CD14-positive monocyte (primary cell): ENCODE measurements around the gene CRADD. TPM values are rescaled to one million over a fixed set of nuclear protein-coding genes. Genes with fewer than 3 reads are reported as not detected.
A peak's percentile ranks its signal among the peaks of the same experiment; 100 is the strongest.

Experiments
- DNase-seq, 3 donors: peaks; one replicate each; pipeline ENCODE4 v3.0.0-alpha.2; 2011 to 2022
- H2AFZ ChIP-seq: 2 replicates; pipeline ENCODE4 v1.6.0; 2012; ENCODE audit warnings: mild to moderate bottlenecking, low read depth, low read length, inconsistent platforms; ENCODE audit not compliant: insufficient read depth, poor library complexity, severe bottlenecking
- H3K27ac ChIP-seq, 2 donors: 1 replicate in 1 of 2; 2 replicates in 1 of 2; pipeline ENCODE4 v1.5.1; 2012 to 2013; ENCODE audit warnings: low read length in 2 of 2, control low read depth in 1 of 2, inconsistent platforms in 1 of 2, low read depth in 1 of 2, mild to moderate bottlenecking in 1 of 2
- H3K27me3 ChIP-seq, 2 donors: one replicate each; pipeline versions ENCODE4 v1.6.0 to v1.6.1; 2011 to 2013; ENCODE audit warnings: low read length in 2 of 2; ENCODE audit not compliant: control insufficient read depth in 2 of 2, insufficient read depth in 2 of 2
- H3K36me3 ChIP-seq, 2 donors: replicated peaks in 1 of 2; 1 replicate in 1 of 2; 2 replicates in 1 of 2; pipeline versions ENCODE4 v1.5.1 to v1.6.1; 2012 to 2013; ENCODE audit warnings: low read length in 2 of 2, control low read depth in 1 of 2, inconsistent platforms in 1 of 2, mild to moderate bottlenecking in 1 of 2; ENCODE audit not compliant: insufficient read depth in 2 of 2, control insufficient read depth in 1 of 2
- H3K4me1 ChIP-seq, 2 donors: 1 replicate in 1 of 2; 2 replicates in 1 of 2; pipeline versions ENCODE4 v1.5.1 to v1.6.1; 2012 to 2013; ENCODE audit warnings: low read length in 2 of 2, control low read depth in 1 of 2, inconsistent platforms in 1 of 2, mild to moderate bottlenecking in 1 of 2, moderate library complexity in 1 of 2; ENCODE audit not compliant: insufficient read depth in 2 of 2, control insufficient read depth in 1 of 2
- H3K4me2 ChIP-seq: replicated peaks from 2 replicates; pipeline ENCODE3; 2012; ENCODE audit warnings: low read length, moderate library complexity, mild to moderate bottlenecking; ENCODE audit not compliant: poor library complexity, severe bottlenecking; ENCODE audit errors: extremely low read depth
- H3K4me3 ChIP-seq, 3 experiments: fragments of 200-600 bp in 1 of 3; sonication (generic) in 1 of 3; replicated peaks in 1 of 3; 1 replicate in 2 of 3; 2 replicates in 1 of 3; pipeline ENCODE4 v1.5.1; 2011 to 2013; ENCODE audit warnings: low read length in 3 of 3, mild to moderate bottlenecking in 3 of 3, control low read depth in 2 of 3, low read depth in 2 of 3, inconsistent platforms in 1 of 3, moderate library complexity in 1 of 3
- H3K79me2 ChIP-seq: 2 replicates; pipeline ENCODE4 v1.6.0; 2012; ENCODE audit warnings: mild to moderate bottlenecking, control low read depth, inconsistent platforms, low read length, moderate library complexity; ENCODE audit not compliant: insufficient read depth
- H3K9ac ChIP-seq: 2 replicates; pipeline ENCODE4 v1.6.0; 2017; ENCODE audit warnings: low read length, mild to moderate bottlenecking; ENCODE audit not compliant: insufficient read depth, poor library complexity, severe bottlenecking
- H3K9me3 ChIP-seq, 2 donors: replicated peaks in 1 of 2; 1 replicate in 1 of 2; 2 replicates in 1 of 2; pipeline versions ENCODE4 v1.5.1 to v1.6.1; 2012 to 2013; ENCODE audit warnings: low read length in 2 of 2, control low read depth in 1 of 2; ENCODE audit not compliant: control insufficient read depth in 1 of 2, insufficient read depth in 1 of 2
- H4K20me1 ChIP-seq: 2 replicates; pipeline ENCODE4 v1.6.0; 2012; ENCODE audit warnings: mild to moderate bottlenecking, low read length, control low read depth, moderate library complexity; ENCODE audit not compliant: insufficient read depth
- H3K27ac Mint-ChIP-seq, 7 donors: one replicate each; pipeline ENCODE4 v1.8.0; 2020; ENCODE audit warnings: mild to moderate bottlenecking in 7 of 7, mixed read lengths in 7 of 7, moderate library complexity in 6 of 7, inconsistent platforms in 2 of 7
- H3K27me3 Mint-ChIP-seq, 3 donors: one replicate each; pipeline ENCODE4 v1.8.0; 2021 to 2022; ENCODE audit warnings: low read depth in 3 of 3, mild to moderate bottlenecking in 3 of 3, mixed read lengths in 3 of 3, moderate library complexity in 3 of 3, inconsistent platforms in 1 of 3
- H3K36me3 Mint-ChIP-seq, 2 donors: one replicate each; pipeline ENCODE4 v1.8.0; 2020; ENCODE audit warnings: mixed read lengths in 2 of 2, inconsistent platforms in 1 of 2, mild to moderate bottlenecking in 1 of 2
- H3K4me1 Mint-ChIP-seq: one replicate; pipeline ENCODE4 v1.8.0; 2020; ENCODE audit warnings: mild to moderate bottlenecking, mixed read lengths
- H3K4me3 Mint-ChIP-seq, 2 donors: one replicate each; pipeline ENCODE4 v1.8.0; 2020; ENCODE audit warnings: mild to moderate bottlenecking in 2 of 2, mixed read lengths in 2 of 2, moderate library complexity in 1 of 2
- H3K9me3 Mint-ChIP-seq, 7 donors: one replicate each; pipeline ENCODE4 v1.8.0; 2020 to 2022; ENCODE audit warnings: mixed read lengths in 7 of 7, mild to moderate bottlenecking in 6 of 7, moderate library complexity in 6 of 7, inconsistent platforms in 2 of 7
- WGBS: methylation state at CpG from one replicate; pipeline ENCODE4 v1.1.5; 2013; ENCODE audit warnings: missing lambda C conversion rate; ENCODE audit not compliant: insufficient coverage; 5-methylcytosine and 5-hydroxymethylcytosine counted together
- intact Hi-C, 2 donors: fragments of 100-400 bp; cut with micrococcal nuclease; formaldehyde crosslinking; loops; one replicate each; pipeline versions ENCODE4 v1.15.0 to v1.15.1; 2023
- polyA plus RNA-seq, 3 donors: library from polyadenylated mRNA; depleted of rRNA in 1 of 3; unstranded in 2 of 3; stranded (reverse) in 1 of 3; fragments of 300-500 nt in 2 of 3; fragments of >200 nt in 1 of 3; fragmentation: Illumina TruSeq in 2 of 3; gene quantifications; 1 replicate in 2 of 3; 2 replicates in 1 of 3; pipeline ENCODE4 v1.2.3, GENCODE V29; 2012 to 2021
- TF ChIP-seq, protein P1 (sequence below): fragments of 200-600 bp; IDR thresholded peaks from one replicate; pipeline ENCODE4 v1.8.0; 2022; ENCODE audit warnings: antibody characterized with exemption, mild to moderate bottlenecking

The CRADD gene
- polyA plus RNA-seq, 3 donors: 5.6 to 12.2 (median 11.2) TPM

DNA sequence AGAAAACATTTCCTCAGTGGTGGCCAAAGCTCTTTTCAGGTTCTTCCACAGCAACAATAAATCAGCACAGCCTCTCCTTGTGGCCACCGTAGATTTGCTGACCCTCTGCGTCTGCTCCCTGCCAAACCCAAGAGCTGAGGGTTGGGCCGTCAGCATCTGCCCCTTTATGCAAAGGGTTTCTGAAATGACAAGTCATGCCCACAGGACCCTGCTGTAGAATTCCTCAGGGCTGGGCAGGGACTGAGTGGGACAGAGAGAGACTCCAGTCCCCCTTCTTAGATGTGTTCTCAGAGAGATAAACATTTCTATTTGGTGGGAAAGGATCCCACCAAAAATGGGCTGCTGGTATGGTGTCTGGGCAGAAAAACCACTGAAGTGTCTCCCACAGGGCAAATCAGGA, 238.2 kb downstream of the CRADD start:
- DNase-seq: no peak
- no peak overlapping the region for H3K4me2 ChIP-seq
- no peak overlapping the region for H3K9ac ChIP-seq
- no peak overlapping the region for H3K27ac ChIP-seq
- Mint-ChIP-seq H3K9me3 (peaks cover 0 to 14% (median 6%) of the 10 kb centered on the region in 7 donors), H3K36me3 (no peaks in the 10 kb centered on the region), H3K4me1 (peaks cover 2% of the 10 kb centered on the region), H3K27me3 (peaks cover 0 to 4% (median 3%) of the 10 kb centered on the region in 3 donors), H3K4me3 (no peak overlapping the region), H3K27ac (no peak overlapping the region)
- no peaks in the 10 kb centered on the region for H3K9me3 ChIP-seq
- no peaks in the 10 kb centered on the region for H4K20me1 ChIP-seq
- H3K36me3 ChIP-seq: no peaks in the 10 kb centered on the region
- intact Hi-C loops: no loop called here
- TF ChIP-seq, protein P1, sequence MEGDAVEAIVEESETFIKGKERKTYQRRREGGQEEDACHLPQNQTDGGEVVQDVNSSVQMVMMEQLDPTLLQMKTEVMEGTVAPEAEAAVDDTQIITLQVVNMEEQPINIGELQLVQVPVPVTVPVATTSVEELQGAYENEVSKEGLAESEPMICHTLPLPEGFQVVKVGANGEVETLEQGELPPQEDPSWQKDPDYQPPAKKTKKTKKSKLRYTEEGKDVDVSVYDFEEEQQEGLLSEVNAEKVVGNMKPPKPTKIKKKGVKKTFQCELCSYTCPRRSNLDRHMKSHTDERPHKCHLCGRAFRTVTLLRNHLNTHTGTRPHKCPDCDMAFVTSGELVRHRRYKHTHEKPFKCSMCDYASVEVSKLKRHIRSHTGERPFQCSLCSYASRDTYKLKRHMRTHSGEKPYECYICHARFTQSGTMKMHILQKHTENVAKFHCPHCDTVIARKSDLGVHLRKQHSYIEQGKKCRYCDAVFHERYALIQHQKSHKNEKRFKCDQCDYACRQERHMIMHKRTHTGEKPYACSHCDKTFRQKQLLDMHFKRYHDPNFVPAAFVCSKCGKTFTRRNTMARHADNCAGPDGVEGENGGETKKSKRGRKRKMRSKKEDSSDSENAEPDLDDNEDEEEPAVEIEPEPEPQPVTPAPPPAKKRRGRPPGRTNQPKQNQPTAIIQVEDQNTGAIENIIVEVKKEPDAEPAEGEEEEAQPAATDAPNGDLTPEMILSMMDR: no peak
- H3K4me1 ChIP-seq: no peaks in the 10 kb centered on the region
- no peaks in the 10 kb centered on the region for H3K27me3 ChIP-seq
- no peaks in the 10 kb centered on the region for H3K79me2 ChIP-seq
- H3K4me3 ChIP-seq: no peak overlapping the region
- no peak overlapping the region for H2AFZ ChIP-seq
- WGBS: 100% methylated on average over 3 of the region's 3 CpGs

DNA sequence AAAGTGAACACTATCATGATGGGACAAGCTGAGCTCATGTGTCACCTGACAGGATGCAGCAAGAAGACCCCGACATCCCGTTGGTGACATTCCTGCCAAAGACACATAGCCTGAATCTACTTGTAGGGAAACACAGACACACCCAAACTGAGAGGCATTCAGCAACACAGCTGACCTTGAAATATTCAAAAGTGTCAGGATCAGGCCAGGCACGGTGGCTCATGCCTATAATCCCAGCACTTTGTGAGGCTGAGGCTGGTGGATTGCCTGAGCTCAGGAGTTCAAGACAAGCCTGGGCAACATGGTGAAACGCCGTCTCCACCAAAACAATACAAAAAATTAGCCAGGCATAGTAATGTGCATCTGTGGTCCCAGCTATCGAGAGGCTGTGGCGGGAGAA, 239.2 kb downstream of the CRADD start:
- peak overlapping the region in 1 of 7 donors; percentile 50 for H3K27ac Mint-ChIP-seq
- H3K4me2 ChIP-seq: no peak overlapping the region
- intact Hi-C loops: no loop called here
- no peak for DNase-seq
- H3K27ac ChIP-seq: no peak overlapping the region
- H3K9me3 ChIP-seq: no peaks in the 10 kb centered on the region
- H3K4me1 ChIP-seq: no peaks in the 10 kb centered on the region
- H3K27me3 Mint-ChIP-seq: peaks cover 0 to 4% (median 3%) of the 10 kb centered on the region in 3 donors
- no peaks in the 10 kb centered on the region for H3K79me2 ChIP-seq
- H3K4me1 Mint-ChIP-seq: peaks cover 2% of the 10 kb centered on the region
- WGBS: 82% methylated on average over 3 of the region's 7 CpGs
- peaks cover 0 to 14% (median 6%) of the 10 kb centered on the region in 7 donors for H3K9me3 Mint-ChIP-seq
- H3K36me3 ChIP-seq: no peaks in the 10 kb centered on the region
- H3K27me3 ChIP-seq: no peaks in the 10 kb centered on the region
- H2AFZ ChIP-seq: no peak overlapping the region
- TF ChIP-seq, protein P1: no peak
- H3K4me3 ChIP-seq: no peak overlapping the region
- no peak overlapping the region for H3K9ac ChIP-seq
- H4K20me1 ChIP-seq: no peaks in the 10 kb centered on the region
- no peaks in the 10 kb centered on the region for H3K36me3 Mint-ChIP-seq
- H3K4me3 Mint-ChIP-seq: no peak overlapping the region
